H9 (cell line): ENCODE measurements around the gene DNAJC11. TPM values are rescaled to one million over a fixed set of nuclear protein-coding genes. Genes with fewer than 3 reads are reported as not detected.

Source experiments
- DNase-seq: peaks from one replicate; pipeline ENCODE4 v3.0.0-alpha.2; 2017
- H2AFZ ChIP-seq: one replicate; pipeline ENCODE4 v1.6.1; 2013; ENCODE audit warnings: mild to moderate bottlenecking, low read length, control low read depth, moderate library complexity
- H2AK5ac ChIP-seq: 2 replicates; pipeline ENCODE4 v1.6.1; 2013; ENCODE audit warnings: low read length, control low read depth, mixed read lengths; ENCODE audit not compliant: insufficient read length
- H2BK120ac ChIP-seq: one replicate; pipeline ENCODE4 v1.6.1; 2013; ENCODE audit warnings: low read depth, mild to moderate bottlenecking, low read length, control low read depth, inconsistent platforms; ENCODE audit not compliant: poor library complexity, severe bottlenecking
- H2BK12ac ChIP-seq: 2 replicates; pipeline ENCODE4 v1.6.1; 2013; ENCODE audit warnings: low read length, control low read depth, mixed read lengths, low read depth; ENCODE audit not compliant: insufficient read length
- H2BK15ac ChIP-seq: 2 replicates; pipeline ENCODE4 v1.6.1; 2013; ENCODE audit warnings: low read depth, low read length, control low read depth
- H2BK20ac ChIP-seq: one replicate; pipeline ENCODE4 v1.6.1; 2013; ENCODE audit warnings: low read depth, mild to moderate bottlenecking, low read length, control low read depth, inconsistent platforms; ENCODE audit not compliant: poor library complexity, severe bottlenecking
- H2BK5ac ChIP-seq: 2 replicates; pipeline ENCODE4 v1.6.1; 2013; ENCODE audit warnings: low read length, control low read depth, mixed read lengths; ENCODE audit not compliant: insufficient read length
- H3K14ac ChIP-seq: 2 replicates; pipeline ENCODE4 v1.6.1; 2013; ENCODE audit warnings: low read length, control low read depth; ENCODE audit not compliant: insufficient read depth
- H3K18ac ChIP-seq: 2 replicates; pipeline ENCODE4 v1.6.1; 2013; ENCODE audit warnings: low read depth, mild to moderate bottlenecking, mixed read lengths, low read length, control low read depth; ENCODE audit not compliant: insufficient read length
- H3K23ac ChIP-seq: 2 replicates; pipeline ENCODE4 v1.6.1; 2013; ENCODE audit warnings: low read length, control low read depth, mixed read lengths, low read depth; ENCODE audit not compliant: insufficient read length
- H3K23me2 ChIP-seq: 2 replicates; pipeline ENCODE4 v1.6.1; 2013; ENCODE audit warnings: low read depth, mild to moderate bottlenecking, mixed read lengths, low read length, control low read depth; ENCODE audit not compliant: insufficient read length, poor library complexity, severe bottlenecking
- H3K27ac ChIP-seq: 2 replicates; pipeline ENCODE4 v1.5.1; 2013; ENCODE audit warnings: low read length, control low read depth, mixed read lengths, low read depth; ENCODE audit not compliant: insufficient read length
- H3K27me3 ChIP-seq: 2 replicates; pipeline ENCODE4 v1.6.1; 2013; ENCODE audit warnings: low read length, control low read depth, inconsistent platforms; ENCODE audit not compliant: insufficient read depth
- H3K4ac ChIP-seq: 2 replicates; pipeline ENCODE4 v1.6.1; 2013; ENCODE audit warnings: low read depth, mild to moderate bottlenecking, control low read depth, inconsistent platforms, low read length, moderate library complexity
- H3K4me1 ChIP-seq: 2 replicates; pipeline ENCODE4 v1.6.1; 2013; ENCODE audit warnings: low read length, control low read depth, inconsistent platforms; ENCODE audit not compliant: insufficient read depth
- H3K4me2 ChIP-seq: 2 replicates; pipeline ENCODE4 v1.6.1; 2013; ENCODE audit warnings: low read length, control low read depth, mixed read lengths; ENCODE audit not compliant: insufficient read length, insufficient read depth
- H3K56ac ChIP-seq: 2 replicates; pipeline ENCODE4 v1.6.1; 2013; ENCODE audit warnings: low read depth, mild to moderate bottlenecking, mixed read lengths, low read length, control low read depth; ENCODE audit not compliant: insufficient read length
- H3K79me1 ChIP-seq: 2 replicates; pipeline ENCODE4 v1.6.1; 2013; ENCODE audit warnings: low read depth, mild to moderate bottlenecking, moderate library complexity, low read length, control low read depth, inconsistent platforms; ENCODE audit not compliant: insufficient read depth, poor library complexity, severe bottlenecking
- H3K79me2 ChIP-seq: 2 replicates; pipeline ENCODE4 v1.6.1; 2013; ENCODE audit warnings: low read length, control low read depth, inconsistent platforms; ENCODE audit not compliant: insufficient read depth
- H3K9ac ChIP-seq: 2 replicates; pipeline ENCODE4 v1.6.1; 2013; ENCODE audit warnings: low read length, control low read depth, mixed read lengths; ENCODE audit not compliant: insufficient read length; ENCODE audit errors: extremely low read depth
- H3K9me3 ChIP-seq: one replicate; pipeline ENCODE4 v1.6.1; 2013; ENCODE audit warnings: low read depth, low read length, inconsistent platforms; ENCODE audit not compliant: control insufficient read depth
- H3T11ph ChIP-seq: one replicate; pipeline ENCODE4 v1.6.1; 2013; ENCODE audit warnings: mild to moderate bottlenecking, low read length, control low read depth, inconsistent platforms
- H4K20me1 ChIP-seq: one replicate; pipeline ENCODE4 v1.6.1; 2013; ENCODE audit not compliant: control insufficient read depth, insufficient read length, insufficient read depth
- H4K5ac ChIP-seq: 2 replicates; pipeline ENCODE4 v1.6.1; 2013; ENCODE audit warnings: low read depth, mild to moderate bottlenecking, mixed read lengths, low read length, control low read depth; ENCODE audit not compliant: insufficient read length
- H4K8ac ChIP-seq: replicated peaks from 2 replicates; pipeline ENCODE4 v1.6.1; 2013; ENCODE audit warnings: low read length, control low read depth, mixed read lengths, low read depth; ENCODE audit not compliant: insufficient read length
- H4K91ac ChIP-seq: 2 replicates; pipeline ENCODE4 v1.6.1; 2013; ENCODE audit warnings: low read depth, mild to moderate bottlenecking, moderate library complexity, mixed read lengths, low read length, control low read depth; ENCODE audit not compliant: insufficient read length
- H3K27ac Mint-ChIP-seq, 3 experiments: 2 replicates in 2 of 3; 3 replicates in 1 of 3; pipeline ENCODE4 v1.8.0; 2020 to 2021; ENCODE audit warnings: mixed read lengths in 3 of 3, mild to moderate bottlenecking in 1 of 3, moderate library complexity in 1 of 3
- H3K27me3 Mint-ChIP-seq: 2 replicates; pipeline ENCODE4 v1.8.0; 2021; ENCODE audit warnings: low read depth, mild to moderate bottlenecking, moderate library complexity, mixed read lengths
- H3K36me3 Mint-ChIP-seq, 3 experiments: 2 replicates in 2 of 3; 3 replicates in 1 of 3; pipeline ENCODE4 v1.8.0; 2020 to 2021; ENCODE audit warnings: low read depth in 3 of 3, mixed read lengths in 3 of 3; ENCODE audit not compliant: insufficient read depth in 1 of 3
- H3K4me1 Mint-ChIP-seq, 2 experiments: 2 replicates each; pipeline ENCODE4 v1.8.0; 2020; ENCODE audit warnings: mixed read lengths in 2 of 2
- H3K4me3 Mint-ChIP-seq, 2 experiments: 2 replicates in 1 of 2; 3 replicates in 1 of 2; pipeline ENCODE4 v1.8.0; 2020 to 2021; ENCODE audit warnings: mild to moderate bottlenecking in 2 of 2, mixed read lengths in 2 of 2, moderate library complexity in 1 of 2
- H3K9me3 Mint-ChIP-seq, 2 experiments: 2 replicates in 1 of 2; 3 replicates in 1 of 2; pipeline ENCODE4 v1.8.0; 2020; ENCODE audit warnings: mild to moderate bottlenecking in 2 of 2, mixed read lengths in 2 of 2, moderate library complexity in 1 of 2
- CTCF ChIP-seq: fragments of 200-600 bp; sonication (generic); conservative IDR thresholded peaks from 3 replicates; pipeline ENCODE4 v1.8.0; 2021; ENCODE audit warnings: antibody characterized with exemption, mild to moderate bottlenecking
- WGBS: extraction: QIAGEN DNeasy Blood & Tissue Kit; methylation state at CpG from one replicate; pipeline ENCODE4 v1.1.7; 2013; ENCODE audit warnings: missing lambda C conversion rate, low lambda C conversion rate, mixed read lengths; ENCODE audit not compliant: insufficient read length; ENCODE audit errors: extremely low coverage; 5-methylcytosine and 5-hydroxymethylcytosine counted together
- total RNA-seq: library from RNA; stranded (reverse); gene quantifications from 2 replicates; pipeline ENCODE4 v1.2.1, GENCODE V29; 2021

The DNAJC11 gene
- total RNA-seq, 1 experiment from 2014 or later, result 88.5 TPM

- no peak overlapping the region for H3K23ac ChIP-seq
- no peaks in the 10 kb centered on the region; the same call in 1 of the 2 replicates for H3K79me2 ChIP-seq
- H3K27ac ChIP-seq, result no peak overlapping the region
- H3K14ac ChIP-seq, result no peak overlapping the region
- no peak for TF ChIP-seq CTCF
- H3K27me3 ChIP-seq, result no peaks in the 10 kb centered on the region
- no peak overlapping the region for H4K8ac ChIP-seq
- no peaks in the 10 kb centered on the region for H3K79me1 ChIP-seq
- H3K9me3 ChIP-seq, result no peaks in the 10 kb centered on the region
- H2BK5ac ChIP-seq, result no peak overlapping the region
- H2AK5ac ChIP-seq, result no peak overlapping the region
- H3K4me2 ChIP-seq, result no peak overlapping the region
- H3K4me1 ChIP-seq, result no peaks in the 10 kb centered on the region
- H2AFZ ChIP-seq, result no peak overlapping the region
- H3K9ac ChIP-seq, result no peak overlapping the region
- no peak overlapping the region for H3T11ph ChIP-seq
- Mint-ChIP-seq H3K27me3 (no peaks in the 10 kb centered on the region), H3K4me3 (no peak overlapping the region), H3K4me1 (0 out of 4 replicates have a peak, but pooled peaks cover 0 to 2% of the 10 kb centered on the region in 2 experiments), H3K36me3 (peaks cover 23 to 77% (median 59%) of the 10 kb centered on the region in 3 experiments; a peak in 6 of 7 replicates), H3K27ac (no peak overlapping the region), H3K9me3 (no peaks in the 10 kb centered on the region)
- no peak overlapping the region for H2BK15ac ChIP-seq
- H3K18ac ChIP-seq, result no peak overlapping the region
- no peak overlapping the region for H2BK120ac ChIP-seq
- H3K23me2 ChIP-seq, result no peaks in the 10 kb centered on the region
- no peak overlapping the region for H3K4ac ChIP-seq
- H2BK20ac ChIP-seq, result no peak overlapping the region
- WGBS, result no CpG with 5 or more reads among the region's 15 CpGs
- no peak overlapping the region for H3K56ac ChIP-seq
- DNase-seq, result no peak
- H2BK12ac ChIP-seq, result no peak overlapping the region
- no peaks in the 10 kb centered on the region for H4K20me1 ChIP-seq
- H4K5ac ChIP-seq, result no peak overlapping the region
- H4K91ac ChIP-seq, result no peak overlapping the region
Measured at GRCh38 chr1:6593810-6594209, 107.8 kb downstream of the DNAJC11 start.
